SK-N-MC (cell line): ENCODE data around the gene PARVB.

Source experiments
- DNase-seq: peaks from one replicate; pipeline ENCODE4 v3.0.0-alpha.2; 2011; ENCODE audit warnings: low read depth, low spot score
- H3K27ac ChIP-seq: fragments of 200-600 bp; sonication (generic); 2 replicates; pipeline ENCODE4 v1.5.1; 2016; ENCODE audit warnings: mixed run types
- H3K36me3 ChIP-seq: fragments of 200-600 bp; sonication (generic); 2 replicates; pipeline ENCODE4 v1.6.1; 2017; ENCODE audit warnings: antibody characterized with exemption, low read length, mixed read lengths; ENCODE audit not compliant: insufficient read depth
- H3K4me3 ChIP-seq: fragments of 200-600 bp; sonication (generic); 2 replicates; pipeline ENCODE4 v1.5.1; 2016
- H3K9ac ChIP-seq: fragments of 200-600 bp; sonication (generic); 2 replicates; pipeline ENCODE4 v1.8.0; 2017; ENCODE audit warnings: mixed run types, mixed read lengths; ENCODE audit not compliant: insufficient read length
- H3K9me3 ChIP-seq: fragments of 200-600 bp; sonication (generic); 2 replicates; pipeline ENCODE4 v1.6.1; 2017; ENCODE audit warnings: low read depth, mild to moderate bottlenecking, antibody characterized with exemption, low read length, moderate library complexity, mixed read lengths
- EZH2 ChIP-seq: fragments of 200-600 bp; sonication (generic); IDR thresholded peaks from one replicate; pipeline ENCODE4 v1.6.1; 2017; ENCODE audit warnings: antibody characterized with exemption
- FOXP2 ChIP-seq: optimal IDR thresholded peaks from 2 replicates; pipeline ENCODE3; 2011; ENCODE audit warnings: mild to moderate bottlenecking, moderate library complexity; ENCODE audit not compliant: insufficient read depth; ENCODE audit errors: extremely low read length, control extremely low read depth
- POLR2AphosphoS5 ChIP-seq: IDR thresholded peaks from 2 replicates; pipeline ENCODE4 v1.6.1; 2012; ENCODE audit warnings: mild to moderate bottlenecking, low read depth, low read length, borderline replicate concordance

The PARVB gene

GRCh38 chr22:44111562-44112155 is 87.6 kb downstream of the PARVB start:
- Histone ChIP-seq H3K27ac (no peak overlapping the region), H3K4me3 (no peak overlapping the region), H3K9me3 (no peaks in the 10 kb centered on the region), H3K36me3 (no peaks in the 10 kb centered on the region), H3K9ac (no peak overlapping the region)
- DNase-seq: no peak
- no peak for TF ChIP-seq EZH2
- no peak for TF ChIP-seq POLR2AphosphoS5
- TF ChIP-seq FOXP2: no peak

- Histone ChIP-seq H3K27ac (no peak overlapping the region), H3K36me3 (no peaks in the 10 kb centered on the region), H3K9ac (no peak overlapping the region), H3K4me3 (no peak overlapping the region), H3K9me3 (no peaks in the 10 kb centered on the region)
- no peak for DNase-seq
- no peak for TF ChIP-seq POLR2AphosphoS5
- TF ChIP-seq EZH2: no peak
- TF ChIP-seq FOXP2: no peak
These were observed 88.1 kb downstream of the PARVB start for GRCh38 chr22:44112191-44112590.

GRCh38 chr22:44116331-44116730 is 92.2 kb downstream of the PARVB start:
- Histone ChIP-seq H3K9me3 (no peaks in the 10 kb centered on the region), H3K36me3 (no peaks in the 10 kb centered on the region), H3K27ac (no peak overlapping the region), H3K9ac (no peak overlapping the region), H3K4me3 (no peak overlapping the region)
- no peak for DNase-seq
- TF ChIP-seq POLR2AphosphoS5 (no peak), EZH2 (no peak), FOXP2 (no peak)

GRCh38 chr22:44116755-44117684 is 92.9 kb downstream of the PARVB start:
- no peaks in the 10 kb centered on the region for H3K9me3 ChIP-seq
- H3K27ac ChIP-seq: no peak overlapping the region
- H3K9ac ChIP-seq: no peak overlapping the region
- H3K36me3 ChIP-seq: no peaks in the 10 kb centered on the region
- TF ChIP-seq POLR2AphosphoS5: no peak
- no peak for TF ChIP-seq EZH2
- TF ChIP-seq FOXP2: no peak
- no peak for DNase-seq
- H3K4me3 ChIP-seq: no peak overlapping the region

- no peak for DNase-seq
- TF ChIP-seq FOXP2: no peak
- TF ChIP-seq EZH2: no peak
- no peak for TF ChIP-seq POLR2AphosphoS5
- Histone ChIP-seq H3K9me3 (no peaks in the 10 kb centered on the region), H3K36me3 (no peaks in the 10 kb centered on the region), H3K9ac (no peak overlapping the region), H3K4me3 (no peak overlapping the region), H3K27ac (no peak overlapping the region)
These were observed 93.6 kb downstream of the PARVB start for GRCh38 chr22:44117746-44118145.

- no peak for TF ChIP-seq POLR2AphosphoS5
- TF ChIP-seq FOXP2: no peak
- no peak for TF ChIP-seq EZH2
- Histone ChIP-seq H3K9ac (no peak overlapping the region), H3K9me3 (no peaks in the 10 kb centered on the region), H3K36me3 (no peaks in the 10 kb centered on the region), H3K27ac (no peak overlapping the region), H3K4me3 (no peak overlapping the region)
- no peak for DNase-seq
These were observed 94.7 kb downstream of the PARVB start for GRCh38 chr22:44118645-44119315.

GRCh38 chr22:44119669-44120313 is 95.7 kb downstream of the PARVB start:
- no peaks in the 10 kb centered on the region for H3K36me3 ChIP-seq
- DNase-seq: no peak
- no peak overlapping the region for H3K9ac ChIP-seq
- no peak for TF ChIP-seq POLR2AphosphoS5
- no peak for TF ChIP-seq FOXP2
- TF ChIP-seq EZH2: no peak
- H3K9me3 ChIP-seq: no peaks in the 10 kb centered on the region
- H3K4me3 ChIP-seq: no peak overlapping the region
- H3K27ac ChIP-seq: no peak overlapping the region

- no peak overlapping the region for H3K4me3 ChIP-seq
- H3K27ac ChIP-seq: no peak overlapping the region
- TF ChIP-seq EZH2: no peak
- no peak for TF ChIP-seq POLR2AphosphoS5
- TF ChIP-seq FOXP2: no peak
- H3K9ac ChIP-seq: no peak overlapping the region
- H3K9me3 ChIP-seq: no peaks in the 10 kb centered on the region
- no peaks in the 10 kb centered on the region for H3K36me3 ChIP-seq
- no peak for DNase-seq
These were observed 96.2 kb downstream of the PARVB start for GRCh38 chr22:44120314-44120704.
